ENCODE data around the gene FOXB2.

The FOXB2 gene

GRCh38 chr9:77063645-77064285, 44.3 kb downstream of the FOXB2 start:
- no peak for DNase-seq (ENCODE audit: low read depth in 2 of 2)

DNA sequence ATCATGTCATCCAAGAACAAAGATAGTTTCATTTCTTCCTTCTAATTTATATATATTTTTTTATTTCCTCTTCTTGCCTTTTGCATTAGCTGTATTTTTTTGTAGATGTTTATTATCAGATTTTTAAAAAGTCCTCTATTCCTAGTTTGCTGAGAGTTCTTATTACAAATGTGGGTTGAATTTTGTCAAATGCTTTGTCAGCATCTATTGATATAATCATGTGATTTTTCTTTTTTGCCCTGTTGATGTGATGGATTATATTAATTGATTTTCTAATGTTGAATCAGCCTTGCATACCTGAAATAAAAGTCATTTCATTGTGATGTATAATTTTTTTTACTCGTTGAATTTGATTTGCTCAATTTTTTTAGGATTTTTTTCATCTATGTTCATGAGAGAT, 46.9 kb downstream of the FOXB2 start:
- DNase-seq (ENCODE audit: low read depth in 2 of 2) = no peak
